T-helper 1 cell treated with Interleukin-12 subunit alpha and Interleukin-12 subunit beta and Interleukin-4 antibody, amounts not matched to agents 30 ng/mL and 1 ng/mL, for 36 hours (primary cell): Measurements from ENCODE around the gene FUT7. TPM values are rescaled to one million over a fixed set of nuclear protein-coding genes. Genes with fewer than 3 reads are reported as not detected.
"Not testable (repeated sequence)": the region's sequence is repeated elsewhere in the genome, so short reads cannot be mapped to it uniquely, and the experiment has no call there.

Experiments
- intact Hi-C: fragments of 100-400 bp; cut with micrococcal nuclease; formaldehyde crosslinking; loops from one replicate; pipeline ENCODE4 v1.15.1; 2024
- total RNA-seq: library from RNA; stranded (reverse); gene quantifications from 2 replicates; pipeline ENCODE4 v1.2.3, GENCODE V29; 2022

The FUT7 gene
- total RNA-seq, 1 donor from 2014 or later = 1.7 TPM

- intact Hi-C loops = loop anchor here (1.0 to 2.0 kb wide), 9 partner anchors 11 to 248 kb away; partner anchors contain the start of genes AJM1, FBXW5, MAN1B1 and NPDC1
These were observed 3.0 kb upstream of the FUT7 start for GRCh38 chr9:137034709-137035506.

GRCh38 chr9:137034039-137034708 lies 2.3 kb upstream of the FUT7 start:
- intact Hi-C loops = loop anchor here (2.0 kb wide), 2 partner anchors 53 to 83 kb away; partner anchors contain the start of gene MAN1B1

GRCh38 chr9:137033481-137033880 lies 1.6 kb upstream of the FUT7 start:
- intact Hi-C loops = not testable (repeated sequence)

- intact Hi-C loops = no loop called here
These were observed 970 bp upstream of the FUT7 start for GRCh38 chr9:137032858-137033257.

GRCh38 chr9:137030538-137031527 lies 1.1 kb downstream of the FUT7 start:
- intact Hi-C loops = no loop called here

GRCh38 chr9:137030006-137030405 lies 1.9 kb downstream of the FUT7 start:
- intact Hi-C loops = no loop called here

GRCh38 chr9:137029058-137029936 lies 2.6 kb downstream of the FUT7 start:
- intact Hi-C loops = loop anchor here (2.0 to 10.0 kb wide), 2 partner anchors 42 to 126 kb away; partner anchors contain the start of gene SAPCD2

- intact Hi-C loops = loop anchor here (2.0 to 10.0 kb wide), 2 partner anchors 42 to 126 kb away; partner anchors contain the start of gene SAPCD2
These were observed 3.4 kb downstream of the FUT7 start for GRCh38 chr9:137028263-137029057.

- intact Hi-C loops = loop anchor here (2.0 to 10.0 kb wide), 2 partner anchors 43 to 127 kb away; partner anchors contain the start of gene SAPCD2
These were observed 4.3 kb downstream of the FUT7 start, which contains the start of gene ABCA2 for GRCh38 chr9:137027369-137028262. TSS of gene ABCA2 (minus strand) at chr9:137028237. CDS start at chr9:137028140, 97 bp downstream.

GRCh38 chr9:137026828-137027227 lies 5.1 kb downstream of the FUT7 start:
- intact Hi-C loops = loop anchor here (10.0 kb wide), 1 partner anchor 128 kb away; no protein-coding TSS in a partner anchor

GRCh38 chr9:137026384-137026783 lies 5.5 kb downstream of the FUT7 start:
- intact Hi-C loops = loop anchor here (10.0 kb wide), 1 partner anchor 128 kb away; no protein-coding TSS in a partner anchor

GRCh38 chr9:137025517-137025966 lies 6.3 kb downstream of the FUT7 start:
- intact Hi-C loops = loop anchor here (10.0 kb wide), 1 partner anchor 129 kb away; no protein-coding TSS in a partner anchor

GRCh38 chr9:137023583-137023991 lies 8.3 kb downstream of the FUT7 start:
- intact Hi-C loops = loop anchor here (10.0 kb wide), 1 partner anchor 131 kb away; no protein-coding TSS in a partner anchor

GRCh38 chr9:137023157-137023556 lies 8.7 kb downstream of the FUT7 start:
- intact Hi-C loops = loop anchor here (10.0 kb wide), 1 partner anchor 132 kb away; no protein-coding TSS in a partner anchor

- intact Hi-C loops = loop anchor here (1.0 to 10.0 kb wide), 5 partner anchors 30 to 231 kb away; partner anchors contain the start of genes MAN1B1, PAXX and TMEM141
These were observed 9.3 kb downstream of the FUT7 start for GRCh38 chr9:137022662-137023008.

GRCh38 chr9:137021979-137022661 lies 9.8 kb downstream of the FUT7 start:
- intact Hi-C loops = loop anchor here (1.0 to 10.0 kb wide), 5 partner anchors 30 to 231 kb away; partner anchors contain the start of genes MAN1B1, PAXX and TMEM141

- intact Hi-C loops = loop anchor here (10.0 kb wide), 1 partner anchor 133 kb away; no protein-coding TSS in a partner anchor
These were observed 10.3 kb downstream of the FUT7 start for GRCh38 chr9:137021568-137021978.
